PC-3 (cell line): ENCODE results near the gene CASTOR1.

Experiments
- EZH2 ChIP-seq: fragments of 300-600 bp; sonication (generic); IDR thresholded peaks from one replicate; pipeline ENCODE4 v1.6.1; 2017; ENCODE audit warnings: antibody characterized with exemption, mild to moderate bottlenecking, low read length; ENCODE audit not compliant: unreplicated experiment
- EZH2phosphoT487 ChIP-seq: fragments of 300-600 bp; sonication (generic); IDR thresholded peaks from 2 replicates; pipeline ENCODE4 v1.6.1; 2018; ENCODE audit warnings: mild to moderate bottlenecking, antibody characterized with exemption, low read length, borderline replicate concordance
- TF ChIP-seq, protein P1 (sequence below): fragments of 300-600 bp; sonication (generic); conservative IDR thresholded peaks from 2 replicates; pipeline ENCODE4 v1.5.1; 2017; ENCODE audit warnings: antibody characterized with exemption, low read depth, mild to moderate bottlenecking, low read length

DNA sequence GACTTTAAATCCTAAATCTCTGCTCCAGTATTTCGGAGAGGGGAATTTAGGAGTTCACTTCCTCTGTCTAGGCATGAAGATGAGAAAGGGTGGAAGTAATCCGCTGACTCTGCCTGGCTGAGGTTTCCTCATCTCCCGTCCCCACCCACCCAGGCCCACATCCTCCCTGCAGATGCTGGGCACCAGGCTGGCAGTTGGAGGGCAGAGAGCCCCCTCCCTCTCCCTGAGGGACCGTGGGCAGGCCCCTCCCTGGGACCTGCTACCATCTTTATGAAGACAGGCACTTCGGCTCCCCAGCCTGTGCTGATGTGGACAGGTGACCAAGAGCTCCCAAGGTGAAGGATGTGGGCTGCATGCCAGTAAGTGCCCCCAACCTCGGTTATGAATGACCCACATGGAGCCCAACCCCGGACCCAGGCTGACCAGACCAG lies 6.7 kb downstream of the CASTOR1 start:
- no peak for TF ChIP-seq EZH2
- TF ChIP-seq, protein P1, sequence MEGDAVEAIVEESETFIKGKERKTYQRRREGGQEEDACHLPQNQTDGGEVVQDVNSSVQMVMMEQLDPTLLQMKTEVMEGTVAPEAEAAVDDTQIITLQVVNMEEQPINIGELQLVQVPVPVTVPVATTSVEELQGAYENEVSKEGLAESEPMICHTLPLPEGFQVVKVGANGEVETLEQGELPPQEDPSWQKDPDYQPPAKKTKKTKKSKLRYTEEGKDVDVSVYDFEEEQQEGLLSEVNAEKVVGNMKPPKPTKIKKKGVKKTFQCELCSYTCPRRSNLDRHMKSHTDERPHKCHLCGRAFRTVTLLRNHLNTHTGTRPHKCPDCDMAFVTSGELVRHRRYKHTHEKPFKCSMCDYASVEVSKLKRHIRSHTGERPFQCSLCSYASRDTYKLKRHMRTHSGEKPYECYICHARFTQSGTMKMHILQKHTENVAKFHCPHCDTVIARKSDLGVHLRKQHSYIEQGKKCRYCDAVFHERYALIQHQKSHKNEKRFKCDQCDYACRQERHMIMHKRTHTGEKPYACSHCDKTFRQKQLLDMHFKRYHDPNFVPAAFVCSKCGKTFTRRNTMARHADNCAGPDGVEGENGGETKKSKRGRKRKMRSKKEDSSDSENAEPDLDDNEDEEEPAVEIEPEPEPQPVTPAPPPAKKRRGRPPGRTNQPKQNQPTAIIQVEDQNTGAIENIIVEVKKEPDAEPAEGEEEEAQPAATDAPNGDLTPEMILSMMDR = no peak
- no peak for TF ChIP-seq EZH2phosphoT487
